Progenitor cell of endocrine pancreas (in vitro differentiated cells): ENCODE measurements around the gene MEIS2. TPM values are rescaled to one million over a fixed set of nuclear protein-coding genes. Genes with fewer than 3 reads are reported as not detected.

ENCODE experiments used
- DNase-seq: peaks from one replicate; pipeline ENCODE4 v3.0.0; 2021; ENCODE audit warnings: low spot score; ENCODE audit not compliant: unreplicated experiment
- H3K27ac Mint-ChIP-seq: 2 replicates; pipeline ENCODE4 v1.8.0; 2021; ENCODE audit warnings: mild to moderate bottlenecking, moderate library complexity, mixed read lengths
- H3K27me3 Mint-ChIP-seq: 2 replicates; pipeline ENCODE4 v1.8.0; 2021; ENCODE audit warnings: mixed read lengths
- H3K36me3 Mint-ChIP-seq: 2 replicates; pipeline ENCODE4 v1.8.0; 2022; ENCODE audit warnings: mixed read lengths; ENCODE audit not compliant: insufficient read depth
- H3K4me1 Mint-ChIP-seq: 2 replicates; pipeline ENCODE4 v1.8.0; 2021; ENCODE audit warnings: low read depth, mixed read lengths
- H3K4me3 Mint-ChIP-seq: 2 replicates; pipeline ENCODE4 v1.8.0; 2021; ENCODE audit warnings: low read depth, mild to moderate bottlenecking, moderate library complexity, mixed read lengths
- H3K9me3 Mint-ChIP-seq: 2 replicates; pipeline ENCODE4 v1.8.0; 2021; ENCODE audit warnings: low read depth, mixed read lengths
- CTCF ChIP-seq: fragments of 200-600 bp; sonication (generic); IDR thresholded peaks from one replicate; pipeline ENCODE4 v1.5.0; 2021; ENCODE audit warnings: antibody characterized with exemption, mild to moderate bottlenecking; ENCODE audit not compliant: unreplicated experiment
- total RNA-seq: library from RNA; stranded (reverse); gene quantifications from 2 replicates; pipeline ENCODE4 v1.2.1, GENCODE V29; 2021

MEIS2 gene
- total RNA-seq, 1 donor from 2014 or later: 133 TPM

- TF ChIP-seq CTCF: peak; percentile 69
- H3K27ac Mint-ChIP-seq: no peak overlapping the region
- H3K4me1 Mint-ChIP-seq: peaks cover 20% of the 10 kb centered on the region
- H3K4me3 Mint-ChIP-seq: no peak overlapping the region
- H3K27me3 Mint-ChIP-seq: no peaks in the 10 kb centered on the region
- H3K9me3 Mint-ChIP-seq: no peaks in the 10 kb centered on the region
- no peak for DNase-seq
- no peaks in the 10 kb centered on the region for H3K36me3 Mint-ChIP-seq
Measured at GRCh38 chr15:37134699-37135131, 34.4 kb upstream of the MEIS2 start.

GRCh38 chr15:37134244-37134643 lies 33.9 kb upstream of the MEIS2 start:
- no peaks in the 10 kb centered on the region for H3K27me3 Mint-ChIP-seq
- H3K4me1 Mint-ChIP-seq: peaks cover 23% of the 10 kb centered on the region
- DNase-seq: no peak
- TF ChIP-seq CTCF: no peak
- H3K9me3 Mint-ChIP-seq: no peaks in the 10 kb centered on the region
- H3K27ac Mint-ChIP-seq: no peak overlapping the region
- no peak overlapping the region for H3K4me3 Mint-ChIP-seq
- H3K36me3 Mint-ChIP-seq: no peaks in the 10 kb centered on the region

GRCh38 chr15:37133602-37134001 lies 33.3 kb upstream of the MEIS2 start:
- H3K27me3 Mint-ChIP-seq: no peaks in the 10 kb centered on the region

GRCh38 chr15:37132826-37133417 lies 32.6 kb upstream of the MEIS2 start:
- Mint-ChIP-seq H3K4me1 (peaks cover 23% of the 10 kb centered on the region), H3K4me3 (no peak overlapping the region)
- no peak for TF ChIP-seq CTCF

More at GRCh38 chr15:37133602-37134001, 33.3 kb upstream of the MEIS2 start:
- Mint-ChIP-seq H3K4me3 (no peak overlapping the region), H3K4me1 (peaks cover 23% of the 10 kb centered on the region), H3K27ac (no peak overlapping the region), H3K9me3 (no peaks in the 10 kb centered on the region), H3K36me3 (no peaks in the 10 kb centered on the region)
- TF ChIP-seq CTCF: no peak
- DNase-seq: no peak

GRCh38 chr15:37131621-37132020 lies 31.3 kb upstream of the MEIS2 start:
- H3K4me3 Mint-ChIP-seq: no peak overlapping the region
- H3K27ac Mint-ChIP-seq: no peak overlapping the region
- no peaks in the 10 kb centered on the region for H3K36me3 Mint-ChIP-seq
- TF ChIP-seq CTCF: no peak
- no peaks in the 10 kb centered on the region for H3K9me3 Mint-ChIP-seq
- DNase-seq: no peak
- H3K4me1 Mint-ChIP-seq: peaks cover 24% of the 10 kb centered on the region
- H3K27me3 Mint-ChIP-seq: no peaks in the 10 kb centered on the region

More at GRCh38 chr15:37132826-37133417, 32.6 kb upstream of the MEIS2 start:
- no peaks in the 10 kb centered on the region for H3K27me3 Mint-ChIP-seq
- no peak overlapping the region for H3K27ac Mint-ChIP-seq
- H3K36me3 Mint-ChIP-seq: no peaks in the 10 kb centered on the region
- DNase-seq: no peak
- H3K9me3 Mint-ChIP-seq: no peaks in the 10 kb centered on the region
